Right atrium auricular region (tissue), 2 donors: Measurements from ENCODE around the gene FCRL4. TPM values are rescaled to one million over a fixed set of nuclear protein-coding genes. Genes with fewer than 3 reads are reported as not detected.

Source experiments
- DNase-seq: peaks from one replicate; pipeline ENCODE4 v3.0.0-alpha.2; 2019; ENCODE audit warnings: low spot score
- H3K27ac ChIP-seq, 2 donors: fragments of 200-600 bp; sonication (generic); 1 replicate in 1 of 2; 2 replicates in 1 of 2; pipeline ENCODE4 v1.5.1; 2016 to 2019
- H3K27me3 ChIP-seq, 2 donors: fragments of 200-600 bp; sonication (generic); one replicate each; pipeline versions ENCODE4 v1.5.1 to v1.6.0; 2017 to 2019
- H3K36me3 ChIP-seq: fragments of 200-600 bp; sonication (generic); one replicate; pipeline ENCODE4 v1.5.1; 2016
- H3K4me1 ChIP-seq, 2 donors: fragments of 200-600 bp; sonication (generic); one replicate each; pipeline versions ENCODE4 v1.5.1 to v1.6.0; 2017 to 2019
- H3K4me3 ChIP-seq, 2 donors: fragments of 200-600 bp; sonication (generic); 1 replicate in 1 of 2; 2 replicates in 1 of 2; pipeline ENCODE4 v1.5.1; 2017 to 2019; ENCODE audit warnings: mild to moderate bottlenecking in 1 of 2, moderate library complexity in 1 of 2
- H3K9me3 ChIP-seq, 2 donors: fragments of 200-600 bp; sonication (generic); one replicate each; pipeline ENCODE4 v1.5.1; 2019
- CTCF ChIP-seq, 2 donors: fragments of 200-600 bp; sonication (generic); IDR thresholded peaks; one replicate each; pipeline ENCODE4 v1.5.1; 2019; ENCODE audit warnings: antibody characterized with exemption in 2 of 2
- total RNA-seq, 2 donors: library from RNA; depleted of rRNA; stranded (reverse); fragments of >200 nt; gene quantifications; one replicate each; pipeline ENCODE4 v1.1.0, GENCODE V29; 2016

FCRL4 gene
- total RNA-seq, 2 donors from 2014 or later: not detected

- H3K4me1 ChIP-seq: no peaks in the 10 kb centered on the region
- H3K36me3 ChIP-seq: no peaks in the 10 kb centered on the region
- no peaks in the 10 kb centered on the region for H3K9me3 ChIP-seq
- no peak overlapping the region for H3K4me3 ChIP-seq
- TF ChIP-seq CTCF (IDR thresholded peaks at IDR 0.05): no peak
- H3K27me3 ChIP-seq: no peaks in the 10 kb centered on the region
- no peak for DNase-seq
- H3K27ac ChIP-seq: no peak overlapping the region
Measured at GRCh38 chr1:157575744-157576143, 22.1 kb downstream of the FCRL4 start.

GRCh38 chr1:157574836-157575235 is 23.0 kb downstream of the FCRL4 start:
- no peaks in the 10 kb centered on the region for H3K36me3 ChIP-seq

GRCh38 chr1:157566484-157567300 is 31.2 kb downstream of the FCRL4 start:
- no peak for DNase-seq

More at GRCh38 chr1:157574836-157575235, 23.0 kb downstream of the FCRL4 start:
- DNase-seq: no peak
- no peaks in the 10 kb centered on the region for H3K27me3 ChIP-seq
- no peak overlapping the region for H3K4me3 ChIP-seq
- no peak overlapping the region for H3K27ac ChIP-seq
- H3K9me3 ChIP-seq: no peaks in the 10 kb centered on the region
- no peak for TF ChIP-seq CTCF (IDR thresholded peaks at IDR 0.05)
- no peaks in the 10 kb centered on the region for H3K4me1 ChIP-seq

GRCh38 chr1:157562515-157562914 is 35.4 kb downstream of the FCRL4 start:
- Histone ChIP-seq H3K27ac (no peak overlapping the region), H3K9me3 (no peaks in the 10 kb centered on the region)

More at GRCh38 chr1:157566484-157567300, 31.2 kb downstream of the FCRL4 start:
- Histone ChIP-seq H3K9me3 (no peaks in the 10 kb centered on the region), H3K27me3 (no peaks in the 10 kb centered on the region), H3K4me1 (no peaks in the 10 kb centered on the region), H3K36me3 (no peaks in the 10 kb centered on the region), H3K4me3 (no peak overlapping the region), H3K27ac (no peak overlapping the region)
- TF ChIP-seq CTCF (IDR thresholded peaks at IDR 0.05): no peak

GRCh38 chr1:157558119-157558518 is 39.8 kb downstream of the FCRL4 start:
- H3K4me3 ChIP-seq: no peak overlapping the region
- no peaks in the 10 kb centered on the region for H3K36me3 ChIP-seq
- H3K9me3 ChIP-seq: no peaks in the 10 kb centered on the region
- no peaks in the 10 kb centered on the region for H3K27me3 ChIP-seq
- H3K4me1 ChIP-seq: no peaks in the 10 kb centered on the region
- TF ChIP-seq CTCF (IDR thresholded peaks at IDR 0.05): no peak
- no peak overlapping the region for H3K27ac ChIP-seq
- DNase-seq: no peak

More at GRCh38 chr1:157562515-157562914, 35.4 kb downstream of the FCRL4 start:
- Histone ChIP-seq H3K4me3 (no peak overlapping the region), H3K27me3 (no peaks in the 10 kb centered on the region), H3K36me3 (no peaks in the 10 kb centered on the region), H3K4me1 (no peaks in the 10 kb centered on the region)
- no peak for TF ChIP-seq CTCF (IDR thresholded peaks at IDR 0.05)
- no peak for DNase-seq
